Gastroesophageal sphincter (tissue), 4 donors: ENCODE measurements around the gene APOL3. TPM values are rescaled to one million over a fixed set of nuclear protein-coding genes. Genes with fewer than 3 reads are reported as not detected.
"Not testable (repeated sequence)": the region's sequence is repeated elsewhere in the genome, so short reads cannot be mapped to it uniquely, and the experiment has no call there.

ENCODE experiments used
- ATAC-seq: fragments of 150-250 bp; one replicate; pipeline ENCODE4 v1.9.1; 2016; ENCODE audit warnings: mild to moderate bottlenecking, moderate library complexity
- H3K27ac ChIP-seq, 4 donors: fragments of 200-600 bp; sonication (generic) in 3 of 4; 1 replicate in 3 of 4; 2 replicates in 1 of 4; pipeline ENCODE4 v1.5.1; 2016 to 2019
- H3K27me3 ChIP-seq: fragments of 200-600 bp; sonication (generic); one replicate; pipeline ENCODE4 v1.5.1; 2019
- H3K36me3 ChIP-seq, 2 donors: fragments of 200-600 bp; sonication (generic); one replicate each; pipeline ENCODE4 v1.5.1; 2019; ENCODE audit warnings: control low read depth in 1 of 2
- H3K4me1 ChIP-seq, 3 donors: fragments of 200-600 bp; sonication (generic); 1 replicate in 2 of 3; 2 replicates in 1 of 3; pipeline ENCODE4 v1.5.1; 2016 to 2019; ENCODE audit warnings: control low read depth in 2 of 3
- H3K4me3 ChIP-seq, 2 donors: fragments of 200-600 bp; sonication (generic); one replicate each; pipeline ENCODE4 v1.5.1; 2019; ENCODE audit warnings: mild to moderate bottlenecking in 1 of 2, moderate library complexity in 1 of 2
- H3K9me3 ChIP-seq, 3 donors: fragments of 200-600 bp; sonication (generic); one replicate each; pipeline ENCODE4 v1.5.1; 2017 to 2019; ENCODE audit warnings: control low read depth in 2 of 3
- CTCF ChIP-seq, 4 experiments: fragments of 200-600 bp in 2 of 4; fragments of 450-650 bp in 2 of 4; sonication (generic) in 1 of 4; IDR thresholded peaks; one replicate each; pipeline ENCODE4 v1.5.1; 2017 to 2019; ENCODE audit warnings: antibody characterized with exemption in 4 of 4, mild to moderate bottlenecking in 2 of 4, moderate library complexity in 2 of 4
- EP300 ChIP-seq: sonication (generic); formaldehyde crosslinking; IDR thresholded peaks from one replicate; pipeline ENCODE4 v1.6.1; 2017; ENCODE audit warnings: antibody characterized with exemption, mild to moderate bottlenecking
- POLR2A ChIP-seq, 2 donors: fragments of 450-650 bp; IDR thresholded peaks; one replicate each; pipeline ENCODE4 v1.6.1; 2017; ENCODE audit warnings: antibody characterized with exemption in 2 of 2, mild to moderate bottlenecking in 2 of 2, moderate library complexity in 1 of 2
- POLR2AphosphoS5 ChIP-seq: sonication (generic); formaldehyde crosslinking; IDR thresholded peaks from one replicate; pipeline ENCODE4 v1.6.1; 2017; ENCODE audit warnings: antibody characterized with exemption
- WGBS, 2 donors: methylation state at CpG; one replicate each; pipeline ENCODE4 v1.1.5; 2018; ENCODE audit warnings: low coverage in 1 of 2; 5-methylcytosine and 5-hydroxymethylcytosine counted together
- total RNA-seq, 4 donors: library from RNA; depleted of rRNA; stranded (reverse); fragments of >200 nt; gene quantifications; one replicate each; pipeline ENCODE4 v1.1.0, GENCODE V29; 2016

APOL3 gene
- total RNA-seq, result 10 to 100 TPM; 35.5 to 80.5 (median 41.6) TPM

GRCh38 chr22:36160499-36160942 is at the start of gene APOL3:
Gene APOL3 (minus strand): TSS chr22:36160755. CDS start chr22:36149055, 11,700 bp downstream.
- 0% methylated on average over 2 of the region's 3 CpGs; no CpG with 5 or more reads in 1 of the 2 donors for WGBS, 2 donors
- Histone ChIP-seq H3K4me1 (peaks cover 0 to 79% (median 14%) of the 10 kb centered on the region in 3 donors), H3K4me3 (peak within 1 kb of the TSS; percentile 17 to 53), H3K27ac (peak within 1 kb of the TSS; percentile 2 to 93 (median 88)), H3K36me3 (no peaks in the 10 kb centered on the region), H3K27me3 (no peaks in the 10 kb centered on the region), H3K9me3 (no peaks in the 10 kb centered on the region)
- ATAC-seq, result peak; percentile 67
- TF ChIP-seq EP300 (no peak), POLR2A (IDR thresholded peaks at IDR 0.05) (peak in 1 of 2 donors; percentile 32), POLR2AphosphoS5 (peak; percentile 53)

- Histone ChIP-seq H3K4me3 (no peak overlapping the region), H3K27ac (no peak overlapping the region), H3K27me3 (no peaks in the 10 kb centered on the region), H3K4me1 (peaks cover 0 to 8% (median 0%) of the 10 kb centered on the region in 3 donors), H3K9me3 (no peaks in the 10 kb centered on the region), H3K36me3 (no peaks in the 10 kb centered on the region)
- ATAC-seq, result no peak
- TF ChIP-seq POLR2A (IDR thresholded peaks at IDR 0.05), result no peak
- no peak for TF ChIP-seq EP300
- no peak for TF ChIP-seq CTCF (IDR thresholded peaks at IDR 0.05)
- no peak for TF ChIP-seq POLR2AphosphoS5
- WGBS, 2 donors, result 94 to 95% methylated on average over 3 of the region's 3 CpGs
Measured at GRCh38 chr22:36210224-36210623, 49.7 kb upstream of the APOL3 start.

GRCh38 chr22:36209488-36209908 is 48.9 kb upstream of the APOL3 start:
- not testable (repeated sequence) for H3K27ac ChIP-seq, H3K27me3 ChIP-seq, H3K36me3 ChIP-seq, ATAC-seq, H3K4me3 ChIP-seq, H3K4me1 ChIP-seq, H3K9me3 ChIP-seq
- WGBS, 2 donors, result 88 to 92% methylated on average over 2 to 5 of the region's 5 CpGs

GRCh38 chr22:36208914-36209313 is 48.4 kb upstream of the APOL3 start:
- no peaks in the 10 kb centered on the region for H3K9me3 ChIP-seq
- WGBS, 2 donors, result 90% methylated on average over 1 of the region's 1 CpG; no CpG with 5 or more reads in 1 of the 2 donors
- H3K4me1 ChIP-seq, result peaks cover 0 to 8% (median 0%) of the 10 kb centered on the region in 3 donors
- no peak overlapping the region for H3K4me3 ChIP-seq
- no peaks in the 10 kb centered on the region for H3K27me3 ChIP-seq
- H3K27ac ChIP-seq, result no peak overlapping the region
- H3K36me3 ChIP-seq, result no peaks in the 10 kb centered on the region
- TF ChIP-seq CTCF (IDR thresholded peaks at IDR 0.05), result no peak
- ATAC-seq, result no peak

GRCh38 chr22:36208162-36208765 is 47.7 kb upstream of the APOL3 start:
- H3K27ac ChIP-seq, result no peak overlapping the region
- ATAC-seq, result peak; percentile 63
- 0 to 17% methylated on average over 1 of the region's 1 CpG for WGBS, 2 donors

More at GRCh38 chr22:36208162-36208765, 47.7 kb upstream of the APOL3 start:
- H3K4me3 ChIP-seq, result no peak overlapping the region
- no peaks in the 10 kb centered on the region for H3K9me3 ChIP-seq
- peaks cover 0 to 8% (median 0%) of the 10 kb centered on the region in 3 donors for H3K4me1 ChIP-seq
- TF ChIP-seq EP300, result no peak
- no peak for TF ChIP-seq CTCF (IDR thresholded peaks at IDR 0.05)
- TF ChIP-seq POLR2AphosphoS5, result no peak
- TF ChIP-seq POLR2A (IDR thresholded peaks at IDR 0.05), result no peak
- no peaks in the 10 kb centered on the region for H3K27me3 ChIP-seq
- H3K36me3 ChIP-seq, result no peaks in the 10 kb centered on the region
